ENCODE measurements around the gene UBAP2L. TPM values are rescaled to one million over a fixed set of nuclear protein-coding genes. Genes with fewer than 3 reads are reported as not detected.

Gene UBAP2L
- total and polyA plus RNA-seq, 9 of the 15 experiments (the other 6 are each of a cell fraction or from before 2014, with no cell fraction given), result 75.0 to 245 (median 119) TPM

GRCh38 chr1:154272217-154272998 is 51.7 kb downstream of the UBAP2L start, which contains the start of gene HAX1 (continued):
- no peak; the same call in 1 of the 2 replicates for TF ChIP-seq HBP1 (CRISPR knock-in tag; IDR thresholded peaks at IDR 0.05)
- TF ChIP-seq CUX1 (CRISPR knock-in tag; IDR thresholded peaks at IDR 0.05), result no peak
- no peak for TF ChIP-seq ETS2 (tag; IDR thresholded peaks at IDR 0.05; ENCODE audit: borderline replicate concordance, poor library complexity, severe bottlenecking)
- 0 out of 2 replicates have a peak, but pooled peaks have one; percentile 83 for TF ChIP-seq CBX1 (IDR thresholded peaks at IDR 0.05; ENCODE audit: low read depth)
- no peak for TF ChIP-seq CCAR2 (IDR thresholded peaks at IDR 0.05; ENCODE audit: low read depth, low read length)
- no peak for TF ChIP-seq HES1 (IDR thresholded peaks at IDR 0.05; ENCODE audit: low read depth)
